Left forelimb (tissue), 1 donor: ENCODE measurements around the gene RNF166.

Source experiments
- DNase-seq: peaks from one replicate; pipeline ENCODE4 v3.0.0-alpha.2; 2018; ENCODE audit warnings: low spot score

The RNF166 gene

GRCh38 chr16:88692861-88693260 lies 13.3 kb downstream of the RNF166 start:
- no peak for DNase-seq

- DNase-seq, result no peak
Observed at GRCh38 chr16:88691924-88692560, 14.2 kb downstream of the RNF166 start.

- no peak for DNase-seq
Observed at GRCh38 chr16:88691129-88691813, 14.9 kb downstream of the RNF166 start.

GRCh38 chr16:88690341-88691128 lies 15.7 kb downstream of the RNF166 start:
- DNase-seq, result no peak

GRCh38 chr16:88688013-88688778 lies 18.0 kb downstream of the RNF166 start:
- no peak for DNase-seq

GRCh38 chr16:88687676-88688012 lies 18.6 kb downstream of the RNF166 start:
- no peak for DNase-seq

- no peak for DNase-seq
Observed at GRCh38 chr16:88687254-88687576, 19.0 kb downstream of the RNF166 start.

- DNase-seq, result peak; percentile 78
Observed at GRCh38 chr16:88686439-88687253, 19.6 kb downstream of the RNF166 start, which contains the start of gene SNAI3. Gene SNAI3 (minus strand): TSS chr16:88686507. CDS start chr16:88686406, 101 bp downstream.

GRCh38 chr16:88686062-88686438 lies 20.2 kb downstream of the RNF166 start:
- DNase-seq, result no peak

- DNase-seq, result no peak
Observed at GRCh38 chr16:88685156-88686061, 20.8 kb downstream of the RNF166 start.

GRCh38 chr16:88684569-88685155 lies 21.5 kb downstream of the RNF166 start:
- DNase-seq, result no peak

GRCh38 chr16:88681709-88682451 lies 24.3 kb downstream of the RNF166 start:
- no peak for DNase-seq

- no peak for DNase-seq
Observed at GRCh38 chr16:88681084-88681680, 25.0 kb downstream of the RNF166 start.

- no peak for DNase-seq
Observed at GRCh38 chr16:88680554-88681083, 25.6 kb downstream of the RNF166 start.

- no peak for DNase-seq
Observed at GRCh38 chr16:88678224-88678979, 27.8 kb downstream of the RNF166 start.

- no peak for DNase-seq
Observed at GRCh38 chr16:88677721-88678120, 28.5 kb downstream of the RNF166 start.

GRCh38 chr16:88676502-88677242 lies 29.5 kb downstream of the RNF166 start:
- no peak for DNase-seq
